ENCODE results near the gene ANKRD33B.
"Not testable (repeated sequence)": the region's sequence is repeated elsewhere in the genome, so short reads cannot be mapped to it uniquely, and the experiment has no call there.

Gene ANKRD33B

DNA sequence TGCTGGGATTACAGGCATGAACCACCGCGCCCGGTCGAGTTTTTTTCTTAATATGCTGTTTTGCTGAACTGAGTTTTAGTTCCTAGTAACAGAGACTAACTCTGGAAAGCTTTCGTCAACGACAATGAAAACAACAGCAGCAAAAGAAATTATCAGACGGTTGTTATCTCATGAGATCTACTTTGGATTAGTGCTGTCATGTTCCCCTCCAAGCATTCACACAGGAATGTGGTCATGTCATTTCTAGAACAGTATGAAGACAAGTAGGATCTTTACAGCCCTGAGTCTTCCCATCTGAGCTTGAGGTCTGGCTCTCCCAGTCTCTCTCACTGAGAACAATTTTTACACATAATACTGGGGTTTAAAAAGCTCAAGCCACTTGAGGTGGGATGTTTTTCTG lies 4.0 kb upstream of the ANKRD33B start:
- no peak for DNase-seq

DNA sequence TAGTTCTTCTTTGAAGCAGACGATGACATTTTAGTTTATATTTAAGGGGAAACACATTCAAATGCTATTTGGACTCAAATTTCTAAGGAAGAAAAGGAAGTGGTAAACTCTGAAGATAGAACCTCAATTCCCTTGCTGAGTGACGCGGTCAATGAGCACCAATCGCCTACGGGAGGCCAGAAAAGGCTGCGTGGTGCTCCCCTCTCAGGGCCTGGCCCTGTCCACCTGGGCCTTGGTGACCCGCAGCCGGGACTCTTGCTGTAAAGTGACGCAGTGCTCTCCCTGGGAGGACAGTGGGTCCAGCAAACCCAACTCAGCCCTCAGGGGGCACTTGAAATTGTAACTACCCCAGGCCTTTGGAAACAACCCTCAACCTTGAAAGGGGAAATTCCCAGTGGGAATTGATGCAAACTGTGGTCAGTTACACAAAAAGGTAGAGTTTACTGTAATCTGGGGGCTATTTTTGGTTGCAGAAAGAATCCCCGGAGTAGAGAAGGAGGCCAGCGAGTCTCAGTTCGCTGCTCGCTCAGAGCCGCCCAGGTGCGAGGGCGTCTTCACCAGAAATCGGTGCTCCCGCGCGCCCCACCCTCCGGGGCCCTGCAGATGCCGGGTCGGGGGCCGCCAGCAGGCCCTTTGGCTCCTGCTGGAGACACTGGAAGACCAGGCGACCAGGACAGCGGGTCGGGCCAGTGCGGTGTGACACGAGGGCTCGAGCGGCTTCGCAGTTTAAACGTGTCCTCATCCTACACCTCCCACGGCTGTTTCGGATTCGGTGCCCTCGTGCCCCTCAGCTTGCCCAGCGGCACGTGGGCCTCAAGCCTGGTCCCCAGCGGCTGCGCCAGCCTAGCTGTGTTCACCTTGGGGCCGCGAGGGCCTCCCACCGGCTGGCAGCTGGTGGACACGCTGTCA lies 1.4 kb upstream of the ANKRD33B start:
- DNase-seq = no peak

DNA sequence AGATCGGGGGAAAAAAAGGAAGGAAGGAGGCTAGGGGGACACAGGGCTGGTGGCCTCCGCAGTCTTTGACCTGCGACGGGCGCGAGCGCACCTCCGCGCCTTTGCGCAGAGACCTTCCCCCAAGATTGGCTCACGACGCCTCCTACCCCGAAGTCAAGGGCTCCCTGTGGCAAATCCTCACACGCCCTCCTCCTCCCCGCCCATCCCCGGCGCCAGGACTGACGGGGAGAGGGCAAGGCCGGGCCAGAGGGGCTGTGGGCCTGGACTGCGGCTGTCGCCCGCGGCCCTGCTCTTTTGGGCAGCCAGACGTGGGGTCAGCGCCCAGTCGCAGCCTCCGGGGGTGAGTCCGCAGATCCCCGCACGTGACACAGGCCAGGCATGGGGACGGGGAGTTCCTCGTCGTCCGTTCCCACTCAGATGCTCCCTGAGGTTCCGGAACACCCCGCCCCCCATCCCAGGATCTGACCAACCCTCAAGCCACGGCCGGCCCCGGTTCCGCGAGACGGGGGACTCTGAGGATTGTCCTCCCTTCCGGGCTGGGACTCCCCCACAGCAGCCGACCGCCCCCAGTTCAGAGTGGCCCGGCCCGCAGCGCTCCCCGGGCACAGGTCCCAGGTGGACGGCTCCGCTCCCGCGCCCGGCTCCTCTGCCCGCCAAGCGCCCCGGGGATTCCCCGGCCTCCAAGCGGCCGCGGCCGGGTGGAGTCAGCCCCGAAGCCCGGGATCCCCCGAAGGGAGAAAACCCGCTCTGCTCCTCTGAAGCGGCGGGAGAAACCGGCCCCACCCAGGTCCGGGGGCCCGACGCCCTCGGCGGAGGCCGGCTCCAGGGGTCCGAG lies 543 bp upstream of the ANKRD33B start:
- DNase-seq = no peak

DNA sequence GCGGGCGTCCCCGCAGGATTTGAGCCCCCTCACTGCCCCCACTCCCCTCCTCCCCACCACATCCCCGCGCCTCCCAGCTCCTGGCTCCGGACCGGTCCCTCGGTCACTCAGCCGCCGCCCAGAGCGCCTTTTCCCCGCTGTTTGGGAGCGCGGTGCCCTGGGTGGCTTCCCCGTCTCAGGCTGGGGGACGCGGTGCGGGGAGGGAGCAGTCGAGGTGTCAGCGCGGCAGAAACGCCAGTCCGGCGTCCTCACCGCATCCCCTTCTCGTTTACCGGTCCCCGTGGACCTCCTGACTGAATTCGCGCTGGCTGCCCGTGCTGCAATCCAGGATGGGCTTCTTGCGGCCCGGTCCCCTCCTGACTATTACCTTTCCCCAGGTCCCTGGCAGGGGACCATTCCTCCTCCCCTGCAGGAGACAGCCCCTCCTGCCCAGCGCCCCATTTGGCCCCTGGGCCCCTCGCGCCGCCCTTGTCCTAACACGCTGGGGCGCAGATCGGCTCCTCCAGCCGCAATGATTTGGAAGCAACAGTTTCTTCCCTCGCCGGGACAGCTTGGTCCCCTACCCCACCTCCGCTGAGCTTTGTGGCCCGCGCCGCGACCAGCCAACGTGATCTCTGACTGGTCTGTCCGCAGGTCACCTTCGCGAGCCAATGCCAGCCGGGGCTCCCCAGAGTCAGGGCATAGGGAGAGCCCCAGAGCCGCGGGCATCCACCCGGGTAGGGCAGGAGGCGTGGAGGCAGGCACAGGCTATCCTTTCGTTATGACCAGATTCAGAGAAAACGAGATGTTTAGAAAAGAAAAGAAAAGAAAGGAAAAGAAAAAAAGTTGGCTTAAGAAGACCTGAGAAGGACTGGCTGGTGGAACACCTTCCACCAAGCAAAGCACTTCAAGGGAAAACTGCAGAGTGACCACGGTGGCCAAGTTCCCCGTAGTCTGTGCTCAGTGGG lies 1.2 kb downstream of the ANKRD33B start:
- no peak for DNase-seq

DNA sequence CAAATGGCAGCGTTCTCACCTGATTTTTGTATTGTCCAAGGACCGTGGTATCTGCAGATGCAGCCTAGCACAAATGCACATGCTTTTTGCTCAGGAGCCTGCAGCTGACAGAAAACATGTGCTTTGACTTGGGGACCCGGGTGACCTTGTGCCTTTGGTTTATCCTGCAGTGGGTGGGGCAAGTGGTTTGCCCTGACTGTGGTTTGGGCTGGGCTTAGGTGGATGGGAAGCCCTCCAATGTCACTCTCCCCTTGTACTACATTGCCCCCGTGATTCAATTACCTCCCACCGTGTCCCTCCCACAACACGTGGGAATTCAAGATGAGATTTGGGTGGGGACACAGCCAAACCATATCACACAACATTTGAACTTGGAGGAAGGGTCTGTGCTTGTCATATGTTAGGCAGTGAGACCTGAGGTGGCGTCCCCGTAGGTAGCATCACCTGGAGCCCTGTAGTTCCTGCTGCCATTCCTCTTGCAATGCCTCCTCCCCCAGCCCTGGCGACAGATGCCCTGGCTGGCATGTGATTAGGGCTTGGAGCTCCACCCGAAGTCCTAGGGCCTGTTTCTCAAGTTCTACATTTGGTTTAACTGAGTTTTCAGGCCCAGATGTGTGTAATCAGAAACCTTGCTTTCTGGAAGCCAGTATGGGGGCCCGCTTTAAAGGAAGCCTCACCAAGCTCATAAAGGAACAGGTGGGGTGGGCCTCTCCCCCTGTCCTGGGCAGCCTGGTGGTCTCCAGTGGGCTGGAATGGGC lies 2.1 kb downstream of the ANKRD33B start:
- DNase-seq = no peak

DNA sequence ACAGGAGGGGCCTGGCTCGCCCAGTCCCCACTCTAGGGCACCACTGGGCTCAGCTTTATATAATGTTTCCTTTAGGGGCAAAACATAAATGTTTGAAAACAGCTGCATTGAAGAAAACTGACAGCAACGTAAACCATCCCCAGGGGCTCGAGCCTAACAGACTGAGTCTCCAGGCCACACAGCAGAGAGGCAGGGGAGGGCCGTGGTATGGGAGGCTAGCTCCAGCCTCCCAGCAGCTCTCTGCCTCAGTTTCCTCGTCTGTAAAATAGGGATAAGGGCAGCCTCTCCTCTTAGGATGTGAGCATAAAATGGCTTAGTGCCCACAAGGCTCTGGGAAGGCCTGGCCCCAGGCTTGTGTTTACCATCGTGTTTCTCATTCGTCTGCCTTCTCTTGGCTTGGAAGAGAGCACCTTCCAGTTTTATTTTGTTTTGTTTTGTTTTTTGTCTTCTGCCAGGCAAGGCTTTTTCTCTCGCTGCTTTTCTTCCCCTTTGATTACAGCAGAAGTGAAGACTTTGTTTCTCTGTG lies 2.7 kb downstream of the ANKRD33B start:
- DNase-seq = no peak

DNA sequence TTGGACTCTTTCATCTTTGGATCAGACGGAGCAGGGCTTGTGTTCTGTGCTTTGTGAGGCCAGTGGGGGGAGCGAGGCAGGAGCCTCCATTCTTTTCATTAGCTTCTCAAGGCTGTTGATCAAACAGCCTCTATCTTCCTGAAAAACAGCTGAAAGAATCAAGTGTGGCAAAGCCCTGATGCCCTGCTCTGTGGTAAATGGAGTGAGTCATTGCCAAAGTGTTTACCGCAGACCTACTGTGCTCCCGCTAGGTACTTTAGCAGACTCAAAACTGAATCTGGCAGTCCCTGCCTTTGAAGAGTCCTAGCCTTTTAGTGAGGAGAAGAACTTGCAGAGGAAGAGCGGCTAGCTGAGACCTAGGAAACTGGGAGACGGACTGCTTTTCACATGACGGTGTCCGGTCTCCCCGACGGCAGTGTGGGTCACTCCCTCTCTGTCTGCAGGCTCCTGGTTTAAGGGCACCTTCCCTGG lies 3.3 kb downstream of the ANKRD33B start:
- no peak for DNase-seq

DNA sequence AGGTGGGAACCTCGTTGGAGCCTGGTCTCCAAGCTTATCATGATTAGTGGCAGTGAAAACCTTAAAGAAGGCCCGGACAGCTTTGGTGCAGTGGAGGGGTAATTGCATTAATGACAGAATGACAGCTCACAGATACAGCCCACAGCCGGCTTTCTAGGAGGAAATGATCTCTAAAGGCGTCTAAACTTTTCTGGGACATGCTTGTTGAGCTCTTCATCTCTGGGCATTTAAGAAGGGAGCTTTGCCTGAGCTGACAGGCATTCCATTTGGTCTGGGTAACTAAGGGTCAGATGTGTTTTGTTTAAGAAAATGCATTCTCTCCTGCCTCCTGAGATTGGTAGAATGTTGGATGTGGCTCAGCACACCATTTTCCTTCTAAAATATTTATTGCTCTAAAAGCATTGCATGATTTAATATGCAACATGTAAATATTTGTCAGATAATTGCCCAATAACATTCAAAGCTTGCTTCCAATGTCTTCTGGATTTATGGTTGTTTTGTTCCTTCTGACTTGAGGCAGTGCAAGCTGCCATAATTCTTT lies 4.0 kb downstream of the ANKRD33B start:
- no peak for DNase-seq

DNA sequence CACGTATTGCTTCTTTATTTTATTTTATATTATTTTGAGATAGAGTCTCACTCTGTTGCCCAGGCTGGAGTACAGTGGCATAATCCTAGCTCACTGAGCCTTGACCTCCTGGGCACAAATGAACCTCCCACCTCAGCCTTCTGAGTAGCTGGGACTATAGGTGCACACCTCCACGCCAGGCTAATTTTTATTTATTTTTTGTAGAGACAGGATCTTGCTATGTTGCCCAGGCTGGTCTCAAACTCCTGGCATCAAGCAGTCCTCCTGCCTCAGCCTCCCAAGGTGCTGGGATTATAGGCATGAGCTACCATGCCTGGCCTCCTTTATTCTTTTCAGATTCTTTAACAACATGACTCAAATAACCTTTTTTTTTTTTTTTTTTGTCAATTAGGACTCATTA lies 6.7 kb downstream of the ANKRD33B start:
- not testable (repeated sequence) for DNase-seq

DNA sequence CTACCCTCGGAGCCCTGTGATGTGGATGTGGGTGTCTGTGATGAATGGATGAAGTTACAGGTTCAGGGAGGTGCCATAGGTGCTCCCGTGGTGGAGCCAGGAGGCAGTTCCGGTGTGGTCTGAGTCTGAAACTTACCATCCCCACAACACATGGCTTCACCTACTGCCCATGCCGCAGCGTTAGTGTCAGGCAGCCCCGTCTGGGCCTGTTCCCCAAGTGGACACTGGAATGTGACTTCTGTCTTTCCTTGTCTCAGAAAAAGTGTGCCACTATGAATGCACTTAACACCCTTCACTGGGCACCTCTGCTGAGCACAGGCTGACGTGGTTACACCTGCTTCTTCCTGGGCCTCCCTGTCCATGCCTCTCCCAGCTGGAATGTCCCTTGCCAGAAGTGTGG lies 8.6 kb downstream of the ANKRD33B start:
- DNase-seq = no peak

DNA sequence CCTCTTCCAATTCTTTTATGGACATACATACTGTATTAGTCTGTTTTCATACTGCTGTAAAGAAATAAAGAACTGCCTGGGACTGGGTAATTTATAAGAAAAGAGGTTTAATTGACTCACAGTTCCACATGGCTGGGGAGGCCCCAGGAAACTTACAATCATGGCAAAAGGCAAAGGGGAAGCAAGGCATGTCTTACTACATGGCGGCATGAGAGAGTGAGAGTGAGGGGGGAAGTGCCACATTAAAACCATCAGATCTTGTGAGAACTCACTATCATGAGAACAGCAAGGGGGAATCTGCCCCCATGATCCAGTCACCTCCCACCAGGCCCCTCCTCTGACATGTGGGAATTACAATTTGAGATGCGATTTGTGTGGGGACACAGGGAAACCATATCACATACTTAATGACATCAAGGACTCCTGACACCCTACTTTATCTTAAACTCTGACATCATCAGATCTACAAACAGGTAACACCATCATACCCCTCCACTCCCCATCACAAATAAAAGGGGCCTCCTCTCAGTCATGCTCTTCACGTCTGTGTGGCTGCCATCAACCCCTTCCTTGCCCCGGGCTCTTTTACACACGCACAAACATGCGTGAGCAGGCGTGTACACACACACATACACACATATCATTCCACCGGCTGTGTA lies 9.7 kb downstream of the ANKRD33B start:
- no peak for DNase-seq

DNA sequence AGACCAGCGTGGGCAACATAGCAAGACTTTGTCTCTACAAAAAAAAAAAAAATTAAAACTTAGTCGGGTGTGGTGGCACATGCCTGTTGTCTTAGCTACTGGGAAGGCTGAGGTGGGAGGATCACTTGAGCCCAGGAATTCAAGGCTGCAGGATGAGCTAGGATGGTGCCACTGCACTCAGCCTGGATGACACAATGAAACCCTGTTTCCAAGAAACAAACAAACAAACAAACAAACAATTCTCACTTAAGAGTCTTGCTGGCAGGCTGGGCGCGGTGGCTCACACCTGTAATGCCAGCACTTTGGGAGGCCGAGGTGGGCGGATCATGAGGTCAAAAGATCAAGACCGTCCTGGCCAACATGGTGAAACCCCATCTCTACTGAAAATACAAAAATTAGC lies 11.0 kb downstream of the ANKRD33B start:
- DNase-seq = not testable (repeated sequence)

DNA sequence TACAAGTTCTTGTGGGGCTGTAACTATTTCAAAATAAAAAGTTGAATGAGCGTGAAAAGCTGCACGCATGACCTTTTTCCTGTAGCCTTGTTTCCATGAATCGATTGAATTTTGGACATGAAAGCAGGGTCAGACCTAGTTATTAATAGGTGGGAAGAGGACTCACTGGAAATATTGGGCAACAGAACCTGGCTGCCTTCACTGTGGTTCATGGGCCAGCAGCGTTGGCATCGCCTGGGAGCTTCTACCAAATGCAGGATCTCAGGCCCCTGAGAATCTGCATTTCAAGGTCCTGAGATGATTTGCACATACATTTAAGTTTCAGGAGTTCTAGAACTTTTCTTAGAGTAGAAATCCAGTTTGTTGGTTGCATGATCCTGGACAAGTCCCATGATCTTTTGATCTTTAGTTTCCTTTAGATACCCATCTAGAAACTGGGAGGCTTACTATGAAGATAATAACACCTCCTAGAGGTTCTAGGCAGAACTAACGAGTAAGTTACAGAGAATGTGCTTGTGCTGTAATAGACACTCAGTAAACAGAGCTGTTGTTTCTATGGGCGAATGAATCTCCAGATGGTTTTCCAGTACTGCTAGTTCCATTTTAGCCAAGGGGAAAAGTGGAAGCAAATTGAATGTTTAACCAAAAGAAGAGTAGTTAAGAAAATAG lies 12.4 kb downstream of the ANKRD33B start:
- no peak for DNase-seq

DNA sequence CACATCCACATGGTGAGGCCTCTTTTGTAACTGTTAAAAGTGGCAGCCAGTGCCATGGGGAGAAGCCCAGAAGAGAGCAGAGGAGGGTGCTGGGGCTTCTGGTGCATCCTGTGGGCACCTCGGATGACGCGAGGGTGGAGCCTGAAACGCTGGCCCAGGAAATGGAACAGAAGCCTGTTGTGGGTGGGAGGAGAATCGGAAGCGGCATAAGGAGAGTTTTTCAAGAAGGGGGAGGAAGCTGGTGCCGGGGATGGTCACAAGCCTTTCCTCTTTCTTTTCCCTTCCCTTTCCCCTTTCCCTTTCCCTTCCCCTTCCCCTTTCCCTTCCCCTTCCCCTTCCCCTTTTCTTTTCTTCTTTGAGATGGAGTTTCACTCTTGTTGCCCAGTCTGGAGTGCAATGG lies 12.9 kb downstream of the ANKRD33B start:
- DNase-seq = no peak

DNA sequence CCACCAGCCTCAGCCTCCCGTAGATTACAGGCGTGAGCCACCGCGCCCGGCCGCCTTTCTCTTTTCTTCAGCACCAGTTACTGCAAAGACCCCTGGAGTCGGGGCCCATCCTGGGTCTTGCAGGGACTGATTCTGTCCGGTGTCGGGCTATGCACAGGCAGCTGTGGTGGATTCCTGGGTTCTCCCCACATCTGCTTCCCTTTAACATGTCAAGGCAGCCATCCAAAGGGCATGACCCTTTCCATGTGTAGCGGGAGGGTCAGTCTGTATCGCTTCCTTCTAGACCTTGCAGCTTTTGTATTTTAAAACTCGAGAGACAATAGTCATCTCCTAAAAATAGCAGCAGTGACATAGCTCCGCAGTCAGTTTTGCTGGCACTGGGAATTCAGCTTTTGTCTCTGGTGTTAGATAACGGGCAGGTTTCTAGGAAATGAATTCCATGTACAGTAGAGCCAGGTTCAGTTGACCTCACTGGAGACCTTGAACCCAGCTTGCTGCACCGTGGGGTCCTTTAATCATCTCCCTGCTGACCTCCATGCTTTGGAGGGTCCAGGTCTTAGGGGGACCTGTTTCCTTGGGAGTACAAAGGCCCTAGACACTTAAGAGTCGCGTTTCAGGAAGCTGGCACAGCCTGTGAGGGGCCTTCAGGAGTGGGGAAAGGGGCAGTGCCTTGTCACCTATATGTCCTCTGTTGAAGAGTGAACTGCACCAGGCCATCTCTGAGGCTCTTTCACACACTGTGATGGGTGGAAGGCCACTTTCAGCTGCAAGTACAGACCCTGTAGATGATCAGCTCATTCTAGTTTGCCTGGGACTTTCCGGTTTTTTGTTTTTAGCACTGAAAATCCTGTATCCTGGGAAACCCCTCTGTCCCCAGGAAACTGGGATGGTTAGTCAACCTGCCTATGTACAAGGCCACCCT lies 13.8 kb downstream of the ANKRD33B start:
- DNase-seq = no peak

DNA sequence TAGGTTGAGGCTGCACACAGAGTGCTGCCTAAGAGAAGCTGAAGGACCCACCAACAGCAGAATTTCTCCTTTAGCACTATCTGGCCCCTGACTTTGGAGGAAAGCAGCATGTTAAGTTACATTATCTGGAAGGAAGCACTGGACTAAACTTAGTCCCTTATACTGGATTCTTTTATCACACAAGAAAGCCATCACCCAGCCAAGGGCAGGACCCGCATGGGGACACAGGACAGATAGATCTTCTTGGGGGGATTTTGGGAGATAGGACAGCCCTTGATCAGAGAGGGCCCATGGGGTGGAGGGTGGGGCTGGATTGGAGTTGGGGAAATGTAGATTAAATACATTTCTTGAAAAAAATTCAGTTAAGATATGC lies 14.4 kb downstream of the ANKRD33B start:
- no peak for DNase-seq

DNA sequence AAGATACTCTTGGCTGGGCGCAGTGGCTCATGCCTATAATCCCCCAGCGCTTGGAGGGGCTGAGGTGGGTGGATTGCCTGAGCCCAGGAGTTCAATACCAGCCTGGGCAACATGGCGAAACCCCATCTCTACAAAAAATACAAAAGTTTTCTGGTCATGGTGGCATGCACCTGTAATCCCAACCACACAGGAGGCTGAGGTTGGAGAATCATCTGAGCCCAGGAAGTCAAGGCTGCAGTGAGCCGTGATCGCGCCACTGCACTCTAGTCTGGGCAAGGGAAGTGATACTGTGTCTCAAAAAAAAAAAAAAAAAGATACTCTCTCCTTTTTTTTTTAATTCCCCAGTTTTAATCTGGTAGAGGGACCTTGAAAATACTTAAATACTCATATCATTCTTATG lies 15.0 kb downstream of the ANKRD33B start:
- DNase-seq = no peak

DNA sequence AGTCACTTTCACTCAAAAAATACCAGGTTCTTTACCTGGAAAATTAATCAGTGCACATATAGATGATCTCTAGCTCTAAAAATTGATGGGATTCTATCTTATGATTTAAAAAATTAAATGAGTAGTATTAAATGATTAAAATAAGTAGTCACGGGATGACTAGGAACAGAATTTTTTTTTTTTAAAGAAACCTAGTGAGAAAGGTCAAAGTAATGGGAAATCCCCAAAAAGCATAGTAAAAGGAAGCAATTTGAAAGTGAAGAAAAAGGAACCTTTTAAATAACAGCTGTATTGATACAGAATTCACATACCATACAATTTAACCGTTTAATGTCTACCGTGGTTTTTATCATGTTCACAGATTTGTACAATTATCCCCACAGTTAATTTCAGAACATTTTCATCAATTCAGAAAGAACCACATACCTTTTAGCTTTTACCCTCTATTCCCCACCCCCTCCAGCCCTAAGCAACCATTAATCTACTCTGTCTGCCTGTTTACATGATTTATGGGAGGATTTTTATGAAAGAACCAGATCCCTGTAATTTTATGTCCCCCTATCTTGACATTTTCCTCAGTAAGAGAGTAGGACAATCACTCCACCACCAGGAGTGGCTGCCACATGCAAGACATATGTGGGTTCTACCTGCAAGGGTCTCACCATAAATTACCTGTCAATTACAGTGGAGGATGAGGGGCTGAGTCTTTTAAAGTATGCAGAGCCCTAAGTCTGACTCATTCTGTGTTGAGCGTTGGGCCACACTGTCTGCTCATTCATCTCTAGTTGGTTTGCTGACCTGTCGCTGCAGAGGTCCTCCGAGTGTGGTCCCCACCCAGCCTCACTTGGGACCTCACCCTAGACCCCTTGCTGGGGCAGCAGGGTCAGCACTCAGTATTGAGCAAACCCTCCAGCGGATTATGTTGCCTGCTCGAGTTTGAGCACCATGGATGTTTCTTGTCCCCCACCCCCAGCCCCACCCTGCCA lies 16.0 kb downstream of the ANKRD33B start:
- no peak for DNase-seq

Data from DMS79 treated with DMSO at 0.1 percent for 48 hours (cell line).